Hepatocyte (in vitro differentiated cells): Measurements from ENCODE around the gene HIBCH. TPM values are rescaled to one million over a fixed set of nuclear protein-coding genes. Genes with fewer than 3 reads are reported as not detected.
"Not testable (repeated sequence)": the region's sequence is repeated elsewhere in the genome, so short reads cannot be mapped to it uniquely, and the experiment has no call there.

Experiments used
- DNase-seq: peaks from one replicate; pipeline ENCODE4 v3.0.0-alpha.2; 2016; ENCODE audit warnings: low spot score
- H2AFZ ChIP-seq: fragments of 200-600 bp; sonication (generic); 2 replicates; pipeline ENCODE4 v1.6.0; 2016; ENCODE audit warnings: antibody characterized with exemption, mild to moderate bottlenecking
- H3K27ac ChIP-seq: fragments of 200-600 bp; sonication (generic); 2 replicates; pipeline ENCODE4 v1.5.1; 2016; ENCODE audit warnings: mild to moderate bottlenecking
- H3K27me3 ChIP-seq: fragments of 200-600 bp; sonication (generic); 2 replicates; pipeline ENCODE4 v1.6.1; 2016
- H3K36me3 ChIP-seq: fragments of 200-600 bp; sonication (generic); replicated peaks from 2 replicates; pipeline ENCODE4 v1.5.1; 2016; ENCODE audit warnings: low read depth; ENCODE audit not compliant: insufficient read depth
- H3K4me1 ChIP-seq: fragments of 200-600 bp; sonication (generic); 2 replicates; pipeline ENCODE4 v1.5.1; 2016; ENCODE audit warnings: mild to moderate bottlenecking, moderate library complexity; ENCODE audit not compliant: insufficient read depth
- H3K4me2 ChIP-seq: fragments of 200-600 bp; sonication (generic); 2 replicates; pipeline ENCODE4 v1.6.0; 2016
- H3K4me3 ChIP-seq: fragments of 200-600 bp; sonication (generic); 2 replicates; pipeline ENCODE4 v1.5.1; 2016; ENCODE audit warnings: mild to moderate bottlenecking
- H3K79me2 ChIP-seq: fragments of 200-600 bp; sonication (generic); 2 replicates; pipeline ENCODE4 v1.6.0; 2017; ENCODE audit warnings: mild to moderate bottlenecking
- H3K9me2 ChIP-seq: fragments of 200-600 bp; sonication (generic); replicated peaks from 2 replicates; pipeline ENCODE4 v1.6.0; 2017; ENCODE audit warnings: mild to moderate bottlenecking; ENCODE audit not compliant: insufficient read depth
- H3K9me3 ChIP-seq: fragments of 200-600 bp; sonication (generic); 2 replicates; pipeline ENCODE4 v1.5.1; 2016; ENCODE audit warnings: low read depth, mild to moderate bottlenecking
- H4K20me1 ChIP-seq: fragments of 200-600 bp; sonication (generic); 2 replicates; pipeline ENCODE4 v1.6.0; 2016; ENCODE audit warnings: mild to moderate bottlenecking; ENCODE audit not compliant: insufficient read depth, poor library complexity, severe bottlenecking
- CTCF ChIP-seq: fragments of 200-600 bp; sonication (generic); IDR thresholded peaks from 2 replicates; pipeline ENCODE4 v1.5.1; 2016; ENCODE audit warnings: antibody characterized with exemption, mild to moderate bottlenecking; ENCODE audit not compliant: poor library complexity
- EZH2 ChIP-seq: fragments of 200-600 bp; sonication (generic); IDR thresholded peaks from 2 replicates; pipeline ENCODE4 v1.6.1; 2016; ENCODE audit warnings: antibody characterized with exemption, mild to moderate bottlenecking, borderline replicate concordance
- EZH2phosphoT487 ChIP-seq: fragments of 200-600 bp; sonication (generic); IDR thresholded peaks from one replicate; pipeline ENCODE4 v1.6.1; 2018; ENCODE audit warnings: antibody characterized with exemption, mild to moderate bottlenecking, low read depth, moderate library complexity; ENCODE audit not compliant: unreplicated experiment, severe bottlenecking
- WGBS: methylation state at CpG from one replicate; pipeline ENCODE4 v1.1.6; 2016; ENCODE audit warnings: low lambda C conversion rate; ENCODE audit errors: missing lambda C conversion rate; 5-methylcytosine and 5-hydroxymethylcytosine counted together
- polyA plus RNA-seq: library from polyadenylated mRNA; unstranded; fragments of >200 nt; fragmentation: Nextera tagmentation; extraction: Ambion mirVana; gene quantifications from 2 replicates; pipeline ENCODE4 v1.2.1, GENCODE V29; 2016
- total RNA-seq: library from RNA; depleted of rRNA; stranded (reverse); fragments of >200 nt; gene quantifications from 2 replicates; pipeline ENCODE4 v1.2.3, GENCODE V29; 2014

HIBCH gene
- total and polyA plus RNA-seq, 2 experiments from 2014 or later, result 30.9 to 57.0 TPM

- H4K20me1 ChIP-seq, result no peaks in the 10 kb centered on the region
- no peak overlapping the region for H3K4me3 ChIP-seq
- H3K36me3 ChIP-seq, result no peaks in the 10 kb centered on the region
- no peak for TF ChIP-seq EZH2
- TF ChIP-seq CTCF, result no peak
- TF ChIP-seq EZH2phosphoT487, result no peak
- no peak overlapping the region for H3K4me2 ChIP-seq
- H3K4me1 ChIP-seq, result no peaks in the 10 kb centered on the region
- H3K9me2 ChIP-seq, result no peaks in the 10 kb centered on the region
- 94% methylated on average over 5 of the region's 5 CpGs for WGBS
- no peaks in the 10 kb centered on the region for H3K27me3 ChIP-seq
- no peak overlapping the region for H2AFZ ChIP-seq
- H3K9me3 ChIP-seq, result no peaks in the 10 kb centered on the region
- peaks cover 29% of the 10 kb centered on the region for H3K79me2 ChIP-seq
- no peak for DNase-seq
- no peak overlapping the region for H3K27ac ChIP-seq
Observed at GRCh38 chr2:190304404-190304803, 15.2 kb downstream of the HIBCH start.

- no peaks in the 10 kb centered on the region for H4K20me1 ChIP-seq
- no peak for TF ChIP-seq CTCF
- no peak for TF ChIP-seq EZH2
- TF ChIP-seq EZH2phosphoT487, result no peak
- no peak for DNase-seq
- no peaks in the 10 kb centered on the region for H3K9me3 ChIP-seq
- no peaks in the 10 kb centered on the region for H3K27me3 ChIP-seq
- no peak overlapping the region for H3K4me3 ChIP-seq
- H2AFZ ChIP-seq, result no peak overlapping the region
- peaks cover 34% of the 10 kb centered on the region for H3K79me2 ChIP-seq
- H3K4me2 ChIP-seq, result no peak overlapping the region
- no peaks in the 10 kb centered on the region for H3K36me3 ChIP-seq
- no peak overlapping the region for H3K27ac ChIP-seq
- no peaks in the 10 kb centered on the region for H3K4me1 ChIP-seq
- no peaks in the 10 kb centered on the region for H3K9me2 ChIP-seq
Observed at GRCh38 chr2:190303647-190304046, 16.0 kb downstream of the HIBCH start.

GRCh38 chr2:190302052-190302451 is 17.6 kb downstream of the HIBCH start:
- TF ChIP-seq CTCF (no peak), EZH2 (no peak), EZH2phosphoT487 (no peak)
- Histone ChIP-seq H3K27ac (no peak overlapping the region), H3K9me2 (no peaks in the 10 kb centered on the region), H3K79me2 (peaks cover 25% of the 10 kb centered on the region), H3K4me3 (no peak overlapping the region), H3K36me3 (no peaks in the 10 kb centered on the region), H3K27me3 (no peaks in the 10 kb centered on the region), H3K4me1 (no peaks in the 10 kb centered on the region), H3K9me3 (no peaks in the 10 kb centered on the region), H3K4me2 (no peak overlapping the region), H4K20me1 (no peaks in the 10 kb centered on the region), H2AFZ (no peak overlapping the region)
- DNase-seq, result no peak
- WGBS, result 100% methylated on average over 1 of the region's 1 CpG

- Histone ChIP-seq H2AFZ (no peak overlapping the region), H3K27me3 (no peaks in the 10 kb centered on the region), H3K4me2 (no peak overlapping the region), H3K4me3 (no peak overlapping the region), H3K4me1 (no peaks in the 10 kb centered on the region), H3K27ac (no peak overlapping the region), H3K9me3 (no peaks in the 10 kb centered on the region), H4K20me1 (no peaks in the 10 kb centered on the region), H3K79me2 (peaks cover 23% of the 10 kb centered on the region), H3K9me2 (no peaks in the 10 kb centered on the region), H3K36me3 (no peaks in the 10 kb centered on the region)
- no peak for DNase-seq
- TF ChIP-seq CTCF, result no peak
- no peak for TF ChIP-seq EZH2phosphoT487
Observed at GRCh38 chr2:190301032-190301431, 18.6 kb downstream of the HIBCH start.

GRCh38 chr2:190297880-190298279 is 21.7 kb downstream of the HIBCH start:
- not testable (repeated sequence) for H3K27ac ChIP-seq, H3K4me2 ChIP-seq, DNase-seq, H3K9me3 ChIP-seq, H3K9me2 ChIP-seq, H3K36me3 ChIP-seq, H3K4me1 ChIP-seq, H3K27me3 ChIP-seq, H4K20me1 ChIP-seq, H2AFZ ChIP-seq, H3K4me3 ChIP-seq
- H3K79me2 ChIP-seq, result peaks cover 21% of the 10 kb centered on the region
- 100% methylated on average over 2 of the region's 2 CpGs for WGBS
